Stimulated activated naive CD8-positive, alpha-beta T cell treated with anti-CD3 and anti-CD28 coated beads, Interleukin-15, amount 100 ng/mL, for 72 hours (primary cell): ENCODE measurements around the gene MAMDC4.
"Not testable (repeated sequence)": the region's sequence is repeated elsewhere in the genome, so short reads cannot be mapped to it uniquely, and the experiment has no call there.

Experiments
- ATAC-seq: fragments of 150-1000 bp; cut with Tn5 transposase; 2 replicates; pipeline ENCODE4 v1.10.0; 2021; ENCODE audit warnings: mild to moderate bottlenecking, moderate library complexity
- DNase-seq, 2 donors: peaks; one replicate each; pipeline ENCODE4 v3.0.0; 2021 to 2022
- H3K27ac Mint-ChIP-seq, 2 donors: one replicate each; pipeline ENCODE4 v1.8.0; 2022; ENCODE audit warnings: mild to moderate bottlenecking in 2 of 2, mixed read lengths in 2 of 2, moderate library complexity in 2 of 2
- H3K27me3 Mint-ChIP-seq: one replicate; pipeline ENCODE4 v1.8.0; 2022; ENCODE audit warnings: mixed read lengths
- H3K4me1 Mint-ChIP-seq: one replicate; pipeline ENCODE4 v1.8.0; 2022; ENCODE audit warnings: mild to moderate bottlenecking, mixed read lengths
- H3K4me3 Mint-ChIP-seq, 2 donors: one replicate each; pipeline ENCODE4 v1.8.0; 2022; ENCODE audit warnings: mild to moderate bottlenecking in 2 of 2, mixed read lengths in 2 of 2, moderate library complexity in 1 of 2
- H3K9me3 Mint-ChIP-seq, 2 donors: one replicate each; pipeline ENCODE4 v1.8.0; 2022; ENCODE audit warnings: mixed read lengths in 2 of 2

Gene MAMDC4

GRCh38 chr9:136831002-136831719, 21.0 kb upstream of the MAMDC4 start:
- no peaks in the 10 kb centered on the region for H3K9me3 Mint-ChIP-seq
- no peaks in the 10 kb centered on the region for H3K4me1 Mint-ChIP-seq
- ATAC-seq = no peak
- no peak overlapping the region for H3K27ac Mint-ChIP-seq
- no peaks in the 10 kb centered on the region for H3K27me3 Mint-ChIP-seq
- DNase-seq = no peak
- no peak overlapping the region for H3K4me3 Mint-ChIP-seq

- Mint-ChIP-seq H3K27me3 (no peaks in the 10 kb centered on the region), H3K27ac (no peak overlapping the region), H3K4me1 (no peaks in the 10 kb centered on the region), H3K4me3 (no peak overlapping the region), H3K9me3 (no peaks in the 10 kb centered on the region)
- DNase-seq (no peak), ATAC-seq (no peak)
Measured at GRCh38 chr9:136831720-136832104, 20.4 kb upstream of the MAMDC4 start.

- Mint-ChIP-seq H3K4me3 (no peak overlapping the region), H3K27ac (no peak overlapping the region), H3K9me3 (no peaks in the 10 kb centered on the region), H3K4me1 (no peaks in the 10 kb centered on the region), H3K27me3 (no peaks in the 10 kb centered on the region)
- ATAC-seq (no peak), DNase-seq (no peak)
Measured at GRCh38 chr9:136832581-136832980, 19.6 kb upstream of the MAMDC4 start.

- H3K9me3 Mint-ChIP-seq, ATAC-seq, DNase-seq, H3K27ac Mint-ChIP-seq, H3K4me1 Mint-ChIP-seq, H3K27me3 Mint-ChIP-seq, H3K4me3 Mint-ChIP-seq: not testable (repeated sequence)
Measured at GRCh38 chr9:136833381-136834048, 18.6 kb upstream of the MAMDC4 start.

GRCh38 chr9:136835162-136835931, 16.8 kb upstream of the MAMDC4 start:
- Mint-ChIP-seq H3K27me3 (no peaks in the 10 kb centered on the region), H3K4me3 (no peak overlapping the region), H3K27ac (peak overlapping the region in 1 of 2 donors; percentile 48), H3K9me3 (no peaks in the 10 kb centered on the region), H3K4me1 (no peaks in the 10 kb centered on the region)
- DNase-seq = no peak
- no peak for ATAC-seq

GRCh38 chr9:136835932-136836904, 15.9 kb upstream of the MAMDC4 start:
- ATAC-seq (no peak), DNase-seq (no peak)
- peaks cover 7% of the 10 kb centered on the region for H3K4me1 Mint-ChIP-seq
- H3K4me3 Mint-ChIP-seq = no peak overlapping the region
- no peaks in the 10 kb centered on the region for H3K9me3 Mint-ChIP-seq
- no peaks in the 10 kb centered on the region for H3K27me3 Mint-ChIP-seq
- peak overlapping the region in 1 of 2 donors; percentile 67 for H3K27ac Mint-ChIP-seq

- Mint-ChIP-seq H3K27ac (no peak overlapping the region), H3K9me3 (no peaks in the 10 kb centered on the region), H3K4me3 (no peak overlapping the region), H3K4me1 (peaks cover 18% of the 10 kb centered on the region), H3K27me3 (no peaks in the 10 kb centered on the region)
- DNase-seq (no peak), ATAC-seq (no peak)
Measured at GRCh38 chr9:136837146-136837855, 14.8 kb upstream of the MAMDC4 start.

GRCh38 chr9:136837856-136838277, 14.3 kb upstream of the MAMDC4 start:
- not testable (repeated sequence) for ATAC-seq, H3K4me3 Mint-ChIP-seq, H3K9me3 Mint-ChIP-seq, DNase-seq, H3K27me3 Mint-ChIP-seq
- H3K27ac Mint-ChIP-seq = peak overlapping the region in 1 of 2 donors; percentile 42
- peaks cover 21% of the 10 kb centered on the region for H3K4me1 Mint-ChIP-seq

GRCh38 chr9:136838314-136839228, 13.6 kb upstream of the MAMDC4 start:
- no peak for ATAC-seq
- Mint-ChIP-seq H3K4me3 (no peak overlapping the region), H3K4me1 (peaks cover 26% of the 10 kb centered on the region), H3K27ac (peak overlapping the region in 1 of 2 donors; percentile 63), H3K9me3 (no peaks in the 10 kb centered on the region), H3K27me3 (peaks cover 3% of the 10 kb centered on the region)
- DNase-seq = no peak

- peaks cover 9% of the 10 kb centered on the region for H3K27me3 Mint-ChIP-seq
- peak overlapping the region in 1 of 2 donors; percentile 34 for H3K27ac Mint-ChIP-seq
- no peak overlapping the region for H3K4me3 Mint-ChIP-seq
- peaks cover 32% of the 10 kb centered on the region for H3K4me1 Mint-ChIP-seq
- ATAC-seq (no peak), DNase-seq (no peak)
- no peaks in the 10 kb centered on the region for H3K9me3 Mint-ChIP-seq
Measured at GRCh38 chr9:136839229-136840139, 12.7 kb upstream of the MAMDC4 start.

- Mint-ChIP-seq H3K9me3 (no peaks in the 10 kb centered on the region), H3K27ac (no peak overlapping the region), H3K27me3 (peaks cover 14% of the 10 kb centered on the region), H3K4me1 (peaks cover 32% of the 10 kb centered on the region), H3K4me3 (no peak overlapping the region)
- DNase-seq (no peak), ATAC-seq (no peak)
Measured at GRCh38 chr9:136840140-136840876, 11.8 kb upstream of the MAMDC4 start.

GRCh38 chr9:136840877-136841645, 11.1 kb upstream of the MAMDC4 start:
- Mint-ChIP-seq H3K4me3 (no peak overlapping the region), H3K27ac (peak overlapping the region in 1 of 2 donors; percentile 87), H3K4me1 (peaks cover 33% of the 10 kb centered on the region), H3K27me3 (peaks cover 21% of the 10 kb centered on the region), H3K9me3 (no peaks in the 10 kb centered on the region)
- ATAC-seq (no peak), DNase-seq (no peak)
